Skeletal muscle satellite cell (primary cell): ENCODE measurements around the gene CSAG3. TPM values are rescaled to one million over a fixed set of nuclear protein-coding genes. Genes with fewer than 3 reads are reported as not detected.
"Not testable (repeated sequence)": the region's sequence is repeated elsewhere in the genome, so short reads cannot be mapped to it uniquely, and the experiment has no call there.

Experiments used
- H3K27me3 ChIP-seq: 2 replicates; pipeline ENCODE4 v1.7.0; 2013; ENCODE audit warnings: low read length; ENCODE audit not compliant: control insufficient read depth, insufficient read depth
- H3K36me3 ChIP-seq: 2 replicates; pipeline ENCODE4 v1.7.0; 2013; ENCODE audit warnings: mild to moderate bottlenecking, control low read depth, low read length; ENCODE audit not compliant: insufficient read depth
- H3K4me1 ChIP-seq: 2 replicates; pipeline ENCODE4 v1.7.0; 2013; ENCODE audit warnings: low read length; ENCODE audit not compliant: control insufficient read depth, insufficient read depth
- H3K4me2 ChIP-seq: 2 replicates; pipeline ENCODE4 v1.7.0; 2013; ENCODE audit warnings: mild to moderate bottlenecking, low read length
- H3K4me3 ChIP-seq: 2 replicates; pipeline ENCODE4 v1.7.0; 2013; ENCODE audit warnings: low read length
- H3K9ac ChIP-seq: 2 replicates; pipeline ENCODE4 v1.7.0; 2013; ENCODE audit warnings: mild to moderate bottlenecking, low read depth, low read length, moderate library complexity
- H3K9me3 ChIP-seq: replicated peaks from 2 replicates; pipeline ENCODE4 v1.7.0; 2013; ENCODE audit warnings: mild to moderate bottlenecking, control low read depth, low read length
- total RNA-seq: library from RNA; depleted of rRNA; stranded (reverse); fragments of >200 nt; gene quantifications from 2 replicates; pipeline ENCODE4 v1.2.3, GENCODE V29; 2012; rRNA removed

Gene CSAG3
- not detected in 2 replicates for total RNA-seq

- not testable (repeated sequence) for H3K27me3 ChIP-seq, H3K36me3 ChIP-seq, H3K4me3 ChIP-seq, H3K4me2 ChIP-seq, H3K4me1 ChIP-seq, H3K9me3 ChIP-seq, H3K9ac ChIP-seq
These were observed at the start of gene CSAG3 for GRCh38 chrX:152758918-152759317. Gene CSAG3, plus strand, starts transcription at chrX:152759218.

DNA sequence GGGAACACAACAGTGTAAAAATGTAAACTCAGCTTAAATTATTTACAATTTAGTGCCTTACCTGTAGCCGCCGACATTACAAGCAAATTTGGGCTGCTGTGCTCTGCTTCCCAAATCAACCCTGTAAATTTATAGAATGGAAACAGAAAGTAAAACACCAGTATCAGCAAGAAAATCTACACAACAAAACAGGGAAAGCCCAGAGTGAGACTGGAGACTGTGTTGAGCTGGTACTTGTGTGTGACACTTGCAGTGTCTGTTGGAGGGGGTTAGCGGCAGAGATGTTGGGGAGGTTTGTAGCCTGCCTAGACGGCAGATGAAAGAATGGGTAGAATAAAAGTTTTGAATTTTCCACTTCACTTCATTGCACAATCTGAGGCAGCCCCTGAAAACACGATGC lies 45.8 kb upstream of the CSAG3 start:
- not testable (repeated sequence) for H3K4me2 ChIP-seq, H3K36me3 ChIP-seq, H3K27me3 ChIP-seq, H3K9me3 ChIP-seq, H3K4me1 ChIP-seq, H3K4me3 ChIP-seq, H3K9ac ChIP-seq

- not testable (repeated sequence) for H3K4me2 ChIP-seq, H3K4me3 ChIP-seq, H3K27me3 ChIP-seq, H3K4me1 ChIP-seq, H3K9me3 ChIP-seq, H3K9ac ChIP-seq, H3K36me3 ChIP-seq
These were observed 44.9 kb upstream of the CSAG3 start, which contains the start of gene MAGEA2B for GRCh38 chrX:152713815-152714787. Gene MAGEA2B, plus strand, starts transcription at chrX:152714628. Its CDS starts 2,479 bp downstream, at chrX:152717107.

DNA sequence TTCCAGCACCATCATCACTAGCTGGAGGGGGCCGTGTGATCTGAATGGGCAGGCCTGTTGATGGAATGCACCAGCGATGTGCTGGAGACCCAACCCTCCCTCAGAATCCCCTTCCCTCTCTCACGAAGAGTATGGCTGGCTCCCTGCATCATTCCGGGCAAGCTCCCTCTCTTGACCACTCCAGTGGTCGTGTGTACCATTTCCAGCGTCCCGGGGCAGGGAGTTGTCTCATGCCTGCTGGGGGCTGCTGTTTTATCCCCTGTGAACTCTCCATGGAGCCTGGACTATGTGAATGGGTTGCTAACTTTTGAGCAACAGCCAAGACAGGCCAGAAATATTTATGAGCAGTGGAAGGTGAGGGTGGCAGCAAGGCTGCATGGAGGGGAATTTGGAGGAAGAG lies 33.6 kb upstream of the CSAG3 start:
- Histone ChIP-seq H3K9me3 (no peaks in the 10 kb centered on the region), H3K4me3 (no peak overlapping the region), H3K9ac (no peak overlapping the region), H3K4me1 (no peaks in the 10 kb centered on the region), H3K27me3 (no peaks in the 10 kb centered on the region), H3K36me3 (no peaks in the 10 kb centered on the region), H3K4me2 (no peak overlapping the region)

DNA sequence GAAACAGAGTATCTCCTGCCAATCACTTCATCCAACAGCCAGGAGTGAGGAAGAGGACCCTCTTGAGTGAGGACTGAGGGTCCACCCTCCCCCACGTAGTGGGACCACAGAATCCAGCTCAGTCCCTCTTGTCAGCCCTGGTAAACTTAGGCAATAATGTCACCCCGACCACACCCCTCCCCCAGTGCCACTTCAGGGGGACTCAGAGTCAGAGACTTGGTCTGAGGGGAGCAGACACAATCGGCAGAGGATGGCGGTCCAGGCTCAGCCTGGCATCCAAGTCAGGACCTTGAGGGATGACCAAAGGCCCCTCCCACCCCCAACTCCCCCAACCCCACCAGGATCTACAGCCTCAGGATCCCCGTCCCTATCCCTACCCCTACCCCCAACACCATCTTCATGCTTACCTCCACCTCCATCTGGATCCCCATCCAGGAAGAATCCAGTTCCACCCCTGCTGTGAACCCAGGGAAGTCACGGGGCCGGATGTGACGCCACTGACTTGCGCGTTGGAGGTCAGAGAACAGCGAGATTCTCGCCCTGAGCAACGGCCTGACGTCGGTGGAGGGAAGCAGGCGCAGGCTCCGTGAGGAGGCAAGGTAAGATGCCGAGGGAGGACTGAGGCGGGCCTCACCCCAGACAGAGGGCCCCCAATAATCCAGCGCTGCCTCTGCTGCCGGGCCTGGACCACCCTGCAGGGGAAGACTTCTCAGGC lies 25.6 kb upstream of the CSAG3 start, which contains the start of the genes CSAG1 and MAGEA12:
Gene CSAG1, minus strand, starts transcription at position 461 of the 715 bp plus-strand sequence. CDS start 1,261 bp downstream, outside the sequence.
Gene MAGEA12, plus strand, starts transcription at position 497 of the 715 bp plus-strand sequence. CDS start 2,405 bp downstream, outside the sequence.
- Histone ChIP-seq H3K36me3 (no peaks in the 10 kb centered on the region), H3K9ac (no peak within 1 kb of the TSS), H3K4me1 (no peaks in the 10 kb centered on the region), H3K4me3 (no peak within 1 kb of the TSS), H3K9me3 (no peaks in the 10 kb centered on the region), H3K4me2 (no peak within 1 kb of the TSS), H3K27me3 (no peaks in the 10 kb centered on the region)

- H3K36me3 ChIP-seq, H3K27me3 ChIP-seq, H3K9me3 ChIP-seq: not testable (repeated sequence)
These were observed 24.7 kb upstream of the CSAG3 start for GRCh38 chrX:152734143-152734858.

DNA sequence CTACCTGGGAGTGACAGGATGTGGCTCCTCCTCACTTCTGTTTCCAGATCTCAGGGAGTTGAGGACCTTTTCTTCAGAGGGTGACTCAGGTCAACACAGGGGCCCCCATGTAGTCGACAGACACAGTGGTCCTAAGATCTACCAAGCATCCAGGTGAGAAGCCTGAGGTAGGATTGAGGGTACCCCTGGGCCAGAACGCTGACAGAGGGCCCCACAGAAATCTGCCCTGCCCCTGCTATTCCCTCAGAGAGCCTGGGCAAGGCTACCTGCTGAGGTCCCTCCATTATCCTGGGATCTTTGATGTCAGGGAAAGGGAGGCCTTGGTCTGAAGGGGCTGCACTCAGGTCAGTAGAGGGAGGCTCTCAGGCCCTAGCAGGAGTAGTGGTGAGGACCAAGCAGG lies 23.9 kb upstream of the CSAG3 start:
- Histone ChIP-seq H3K4me1 (no peaks in the 10 kb centered on the region), H3K27me3 (no peaks in the 10 kb centered on the region), H3K9ac (no peak overlapping the region), H3K9me3 (no peaks in the 10 kb centered on the region), H3K4me2 (no peak overlapping the region), H3K4me3 (no peak overlapping the region), H3K36me3 (no peaks in the 10 kb centered on the region)

More at GRCh38 chrX:152734143-152734858, 24.7 kb upstream of the CSAG3 start:
- not testable (repeated sequence) for H3K4me2 ChIP-seq, H3K9ac ChIP-seq, H3K4me1 ChIP-seq, H3K4me3 ChIP-seq

- no peak overlapping the region for H3K9ac ChIP-seq
These were observed 23.0 kb upstream of the CSAG3 start for GRCh38 chrX:152735860-152736511.

DNA sequence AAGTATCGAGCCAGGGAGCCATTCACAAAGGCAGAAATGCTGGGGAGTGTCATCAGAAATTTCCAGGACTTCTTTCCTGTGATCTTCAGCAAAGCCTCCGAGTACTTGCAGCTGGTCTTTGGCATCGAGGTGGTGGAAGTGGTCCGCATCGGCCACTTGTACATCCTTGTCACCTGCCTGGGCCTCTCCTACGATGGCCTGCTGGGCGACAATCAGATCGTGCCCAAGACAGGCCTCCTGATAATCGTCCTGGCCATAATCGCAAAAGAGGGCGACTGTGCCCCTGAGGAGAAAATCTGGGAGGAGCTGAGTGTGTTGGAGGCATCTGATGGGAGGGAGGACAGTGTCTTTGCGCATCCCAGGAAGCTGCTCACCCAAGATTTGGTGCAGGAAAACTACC lies 22.5 kb upstream of the CSAG3 start:
- H3K9ac ChIP-seq, H3K36me3 ChIP-seq, H3K4me2 ChIP-seq, H3K4me3 ChIP-seq, H3K4me1 ChIP-seq, H3K27me3 ChIP-seq, H3K9me3 ChIP-seq: not testable (repeated sequence)

More at GRCh38 chrX:152735860-152736511, 23.0 kb upstream of the CSAG3 start:
- Histone ChIP-seq H3K9me3 (no peaks in the 10 kb centered on the region), H3K36me3 (no peaks in the 10 kb centered on the region), H3K4me3 (no peak overlapping the region), H3K4me1 (no peaks in the 10 kb centered on the region), H3K4me2 (no peak overlapping the region), H3K27me3 (no peaks in the 10 kb centered on the region)

- Histone ChIP-seq H3K4me3 (no peak overlapping the region), H3K9me3 (no peaks in the 10 kb centered on the region), H3K36me3 (no peaks in the 10 kb centered on the region), H3K4me2 (no peak overlapping the region), H3K4me1 (no peaks in the 10 kb centered on the region), H3K27me3 (no peaks in the 10 kb centered on the region), H3K9ac (no peak overlapping the region)
These were observed 20.5 kb upstream of the CSAG3 start for GRCh38 chrX:152738560-152738959.
